GM19023 (cell line): ENCODE measurements around the gene GYS1.
A peak's percentile ranks its signal among the peaks of the same experiment; 100 is the strongest.
"Not testable (repeated sequence)": the region's sequence is repeated elsewhere in the genome, so short reads cannot be mapped to it uniquely, and the experiment has no call there.

Experiments
- ATAC-seq: cut with Tn5 transposase; IDR thresholded peaks from one replicate; pipeline ENCODE4 v1.9.1; 2021; ENCODE audit warnings: mild to moderate bottlenecking, moderate library complexity; ENCODE audit not compliant: unreplicated experiment

GYS1 gene

GRCh38 chr19:49018388-49019241, 25.5 kb upstream of the GYS1 start:
- not testable (repeated sequence) for ATAC-seq

GRCh38 chr19:49017666-49018351, 24.7 kb upstream of the GYS1 start:
- ATAC-seq, result peak; percentile 57

- ATAC-seq, result no peak
Measured at GRCh38 chr19:49017041-49017665, 24.0 kb upstream of the GYS1 start, which contains the start of gene LHB. Gene LHB, minus strand, starts transcription at chr19:49017091. Its CDS starts 10 bp downstream, at chr19:49017081.

GRCh38 chr19:49016067-49016839, 23.1 kb upstream of the GYS1 start:
- no peak for ATAC-seq

GRCh38 chr19:49014870-49015255, 21.8 kb upstream of the GYS1 start:
- ATAC-seq, result no peak

GRCh38 chr19:49014123-49014869, 21.2 kb upstream of the GYS1 start:
- no peak for ATAC-seq

GRCh38 chr19:49011194-49011593, 18.1 kb upstream of the GYS1 start:
- ATAC-seq, result no peak

- ATAC-seq, result no peak
Measured at GRCh38 chr19:49010453-49010852, 17.3 kb upstream of the GYS1 start.

- ATAC-seq, result no peak
Measured at GRCh38 chr19:49009828-49010227, 16.7 kb upstream of the GYS1 start.

- no peak for ATAC-seq
Measured at GRCh38 chr19:49006905-49007304, 13.8 kb upstream of the GYS1 start.

GRCh38 chr19:49004964-49005614, 12.0 kb upstream of the GYS1 start:
- no peak for ATAC-seq

GRCh38 chr19:49004133-49004532, 11.0 kb upstream of the GYS1 start:
- ATAC-seq, result no peak

GRCh38 chr19:48999481-49000325, 6.6 kb upstream of the GYS1 start:
- no peak for ATAC-seq

GRCh38 chr19:48997972-48998371, 4.9 kb upstream of the GYS1 start:
- ATAC-seq, result no peak

GRCh38 chr19:48994035-48994386, 902 bp upstream of the GYS1 start:
- no peak for ATAC-seq

GRCh38 chr19:48992581-48993174, 431 bp downstream of the GYS1 start:
- no peak for ATAC-seq

GRCh38 chr19:48991873-48992580, 1.1 kb downstream of the GYS1 start:
- no peak for ATAC-seq
